Esophagus (tissue), 2 donors: ENCODE results near the gene UFC1. TPM values are rescaled to one million over a fixed set of nuclear protein-coding genes. Genes with fewer than 3 reads are reported as not detected.

ENCODE experiments used
- H3K27ac ChIP-seq, 2 donors: one replicate each; pipeline ENCODE4 v1.5.1; 2013; ENCODE audit warnings: low read depth in 2 of 2, mild to moderate bottlenecking in 2 of 2, inconsistent platforms in 1 of 2, low read length in 1 of 2, moderate library complexity in 1 of 2
- H3K27me3 ChIP-seq, 2 donors: one replicate each; pipeline ENCODE4 v1.6.1; 2013; ENCODE audit warnings: low read length in 2 of 2, control low read depth in 1 of 2, mild to moderate bottlenecking in 1 of 2; ENCODE audit not compliant: insufficient read depth in 2 of 2, control insufficient read depth in 1 of 2
- H3K36me3 ChIP-seq, 2 donors: one replicate each; pipeline ENCODE4 v1.6.1; 2013; ENCODE audit warnings: low read length in 1 of 2; ENCODE audit not compliant: control insufficient read depth in 2 of 2, insufficient read depth in 2 of 2
- H3K4me1 ChIP-seq, 2 donors: one replicate each; pipeline ENCODE4 v1.6.1; 2013; ENCODE audit warnings: low read length in 1 of 2; ENCODE audit not compliant: control insufficient read depth in 2 of 2, insufficient read depth in 2 of 2
- H3K4me3 ChIP-seq, 2 donors: one replicate each; pipeline ENCODE4 v1.5.1; 2013; ENCODE audit warnings: low read length in 2 of 2, mild to moderate bottlenecking in 2 of 2, low read depth in 1 of 2, moderate library complexity in 1 of 2
- H3K9me3 ChIP-seq, 2 donors: one replicate each; pipeline ENCODE4 v1.6.1; 2013; ENCODE audit warnings: mild to moderate bottlenecking in 2 of 2, low read depth in 1 of 2, low read length in 1 of 2, moderate library complexity in 1 of 2; ENCODE audit not compliant: control insufficient read depth in 2 of 2, insufficient read depth in 1 of 2
- WGBS, 2 donors: extraction: QIAGEN DNeasy Blood & Tissue Kit; methylation state at CpG; one replicate each; pipeline ENCODE4 v1.1.7; 2013; 5-methylcytosine and 5-hydroxymethylcytosine counted together
- polyA plus RNA-seq, 2 donors: library from polyadenylated mRNA; stranded (reverse); fragments of 200-250 nt; gene quantifications; one replicate each; pipeline ENCODE4 v1.2.3, GENCODE V29; 2013
- donor health status: healthy with polysubstance abuse.
- donor health status: Bipolar disorder and iron deficiency.

The UFC1 gene
- polyA plus RNA-seq, 2 donors: 94.3 to 132 TPM

DNA sequence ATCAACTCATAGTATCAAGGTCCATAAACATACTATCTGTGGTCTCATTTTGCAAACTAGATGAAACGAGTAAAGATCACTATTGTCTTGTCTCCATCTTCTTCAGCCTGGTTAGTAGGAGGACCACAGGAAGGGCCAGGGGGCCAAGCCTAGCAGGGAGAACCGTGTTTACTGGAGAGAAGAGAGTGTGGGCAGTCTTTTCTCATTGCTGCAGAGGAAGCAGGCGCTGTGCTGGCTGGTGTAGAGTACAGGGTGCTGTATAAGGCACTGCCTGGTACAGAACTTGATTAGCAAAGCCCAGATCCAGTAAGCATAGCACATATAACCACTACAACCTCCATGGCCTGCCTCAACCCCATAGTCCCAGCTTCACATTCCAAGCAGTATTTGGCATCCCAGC lies 33.5 kb downstream of the UFC1 start:
- H3K4me3 ChIP-seq: no peak overlapping the region
- no peaks in the 10 kb centered on the region for H3K9me3 ChIP-seq
- H3K4me1 ChIP-seq: no peaks in the 10 kb centered on the region
- H3K36me3 ChIP-seq: no peaks in the 10 kb centered on the region
- H3K27ac ChIP-seq: peak overlapping the region in 1 of 2 donors; percentile 6
- no peaks in the 10 kb centered on the region for H3K27me3 ChIP-seq
- WGBS, 2 donors: 71 to 74% methylated on average over 3 of the region's 3 CpGs

DNA sequence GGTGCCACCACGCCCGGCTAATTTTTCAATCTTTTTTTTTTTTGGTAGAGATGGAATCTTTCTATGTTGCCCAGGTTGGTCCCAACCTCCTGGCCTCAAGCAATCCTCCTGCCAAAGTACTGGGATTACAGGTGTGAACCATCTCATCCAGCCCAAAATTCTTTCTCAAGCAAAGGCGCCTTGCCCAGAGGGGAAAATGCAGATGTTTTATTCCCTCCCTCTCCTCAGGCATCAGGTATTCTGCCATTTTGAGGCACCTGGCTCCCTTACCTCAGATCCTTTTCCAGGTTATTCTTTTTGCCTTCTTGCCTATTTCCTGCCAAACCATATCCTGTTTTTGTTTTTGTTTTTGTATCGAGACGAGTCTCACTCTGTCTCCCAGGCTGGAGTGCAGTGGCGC lies 34.6 kb downstream of the UFC1 start:
- 70 to 71% methylated on average over 6 of the region's 6 CpGs for WGBS, 2 donors
- Histone ChIP-seq H3K27ac (no peak overlapping the region), H3K4me3 (no peak overlapping the region), H3K4me1 (peaks cover 0 to 3% of the 10 kb centered on the region in 2 donors), H3K36me3 (peaks cover 0 to 3% of the 10 kb centered on the region in 2 donors), H3K27me3 (no peaks in the 10 kb centered on the region), H3K9me3 (no peaks in the 10 kb centered on the region)

DNA sequence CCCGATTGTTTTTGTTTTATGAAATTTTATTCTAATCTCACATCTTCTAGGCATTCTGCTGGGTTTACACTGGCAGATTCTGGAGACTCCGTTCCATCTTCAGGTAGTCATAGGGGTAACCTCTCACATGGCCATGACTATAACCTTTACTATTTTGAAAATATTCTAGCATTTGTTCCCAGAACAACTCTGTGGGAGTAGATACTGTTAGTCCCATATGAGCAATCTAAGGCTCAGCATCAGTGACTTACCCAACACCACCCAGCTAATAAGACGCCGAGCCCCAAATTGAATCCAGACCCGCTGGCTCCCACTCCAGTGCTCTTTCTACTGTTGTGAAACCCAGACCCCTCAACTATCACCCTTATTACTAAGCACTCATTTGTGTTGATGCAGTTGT lies 35.3 kb downstream of the UFC1 start:
- Histone ChIP-seq H3K4me3 (no peak overlapping the region), H3K9me3 (no peaks in the 10 kb centered on the region), H3K27ac (no peak overlapping the region), H3K4me1 (peaks cover 0 to 3% of the 10 kb centered on the region in 2 donors), H3K27me3 (no peaks in the 10 kb centered on the region), H3K36me3 (peaks cover 0 to 5% of the 10 kb centered on the region in 2 donors)
- WGBS, 2 donors: 90 to 91% methylated on average over 5 of the region's 5 CpGs

DNA sequence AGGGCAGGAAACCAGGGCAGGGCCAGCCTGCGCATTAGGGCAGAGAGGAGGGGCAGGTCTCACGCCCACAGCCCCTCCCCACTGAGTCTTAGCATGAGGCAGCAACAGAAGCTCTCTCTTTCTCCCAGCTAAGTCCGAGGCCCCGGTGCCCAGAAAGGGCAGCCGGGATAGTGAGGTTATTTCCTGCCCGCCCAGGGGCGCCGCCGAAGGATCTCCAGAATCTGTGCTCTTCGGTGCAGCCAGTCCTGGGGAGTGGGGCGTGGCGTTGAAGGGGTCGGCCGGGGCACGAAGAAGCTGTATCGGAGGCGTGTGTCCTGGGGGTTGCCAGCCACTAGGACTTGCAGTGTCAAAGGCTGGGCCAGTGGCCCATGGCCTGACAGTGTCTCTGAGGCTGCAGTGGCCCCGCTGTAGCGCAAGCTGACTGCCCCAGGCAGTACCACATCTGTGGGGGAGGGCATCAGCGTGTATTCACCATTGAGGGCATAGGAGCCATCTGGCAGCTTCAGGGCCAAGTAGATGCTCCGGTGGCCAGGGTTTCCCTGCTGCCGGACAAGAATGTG lies 37.3 kb downstream of the UFC1 start:
- H3K9me3 ChIP-seq: no peaks in the 10 kb centered on the region
- 69 to 77% methylated on average over 22 of the region's 22 CpGs for WGBS, 2 donors
- no peaks in the 10 kb centered on the region for H3K27me3 ChIP-seq
- no peak overlapping the region for H3K27ac ChIP-seq
- peaks cover 3% of the 10 kb centered on the region in 2 donors for H3K4me1 ChIP-seq
- peaks cover 0 to 5% of the 10 kb centered on the region in 2 donors for H3K36me3 ChIP-seq
- H3K4me3 ChIP-seq: no peak overlapping the region

DNA sequence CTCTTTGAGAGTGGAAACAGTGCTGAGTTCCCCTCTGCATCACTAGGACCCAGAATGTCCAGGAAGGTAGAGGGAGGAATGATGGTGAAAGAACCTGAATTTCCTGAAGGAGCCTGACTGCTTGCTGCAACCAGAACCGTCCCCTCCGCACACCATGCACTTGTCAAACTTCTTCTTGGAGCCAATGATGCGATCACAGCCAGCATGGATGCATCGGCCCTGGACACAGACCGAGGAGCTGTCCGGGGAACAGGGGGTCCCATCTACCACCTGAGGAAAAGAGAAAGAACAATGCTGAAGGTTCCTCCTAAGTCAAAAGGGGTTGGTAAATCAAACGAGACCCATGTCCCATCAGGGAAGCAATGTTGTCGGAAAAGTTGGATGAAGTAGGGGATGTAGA lies 38.2 kb downstream of the UFC1 start:
- Histone ChIP-seq H3K4me1 (peaks cover 3% of the 10 kb centered on the region in 2 donors), H3K27me3 (no peaks in the 10 kb centered on the region), H3K4me3 (no peak overlapping the region), H3K9me3 (no peaks in the 10 kb centered on the region), H3K36me3 (peaks cover 0 to 5% of the 10 kb centered on the region in 2 donors), H3K27ac (no peak overlapping the region)
- WGBS, 2 donors: 69 to 76% methylated on average over 8 of the region's 8 CpGs

DNA sequence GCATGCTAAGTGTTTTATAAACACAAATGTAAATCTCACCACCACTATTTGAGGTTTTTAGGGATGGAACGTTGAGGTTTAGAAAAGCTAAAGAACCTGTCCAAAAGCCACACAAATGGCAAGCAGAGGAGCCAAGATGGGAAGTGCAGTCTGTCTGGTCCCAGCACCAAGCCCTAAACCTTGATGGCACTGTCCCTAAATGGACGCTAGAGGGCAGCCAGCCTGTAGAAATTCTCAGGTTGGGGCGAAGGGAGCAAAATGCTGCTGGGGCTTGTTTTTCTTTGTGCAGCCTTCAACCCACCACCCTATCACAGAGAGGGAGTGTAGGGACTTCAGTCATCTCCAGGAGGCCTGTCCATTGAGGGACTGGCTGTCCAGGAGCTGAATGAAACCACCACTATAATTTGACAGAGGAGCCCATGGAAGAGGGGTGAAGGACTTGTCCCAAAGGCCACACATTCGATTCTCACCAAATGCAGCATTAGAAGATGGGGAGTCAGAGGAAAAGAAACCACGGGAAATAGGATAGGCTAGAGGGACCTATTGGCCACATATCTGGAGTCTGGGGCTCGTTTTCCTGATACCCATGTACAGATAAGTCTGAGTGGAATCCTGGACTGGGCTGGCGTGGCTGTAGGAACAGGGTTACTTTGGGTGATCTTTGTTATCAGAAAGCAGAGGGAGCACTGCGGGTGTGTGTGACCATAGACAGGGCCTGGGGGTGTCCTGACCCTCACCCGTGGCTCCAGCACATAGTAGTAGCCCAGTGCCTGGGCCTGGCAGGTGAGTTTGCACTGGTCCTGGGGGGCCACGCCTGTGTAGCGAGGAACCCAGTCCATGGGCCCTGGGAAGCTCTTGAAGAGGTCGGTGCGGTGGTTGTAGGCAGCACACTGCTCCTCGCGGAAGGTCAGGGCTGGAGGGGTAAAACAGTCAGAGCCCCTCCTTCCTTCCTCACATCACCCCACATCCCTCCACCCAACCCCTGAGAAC lies 39.0 kb downstream of the UFC1 start:
- Histone ChIP-seq H3K27ac (no peak overlapping the region), H3K4me1 (peaks cover 3% of the 10 kb centered on the region in 2 donors), H3K9me3 (no peaks in the 10 kb centered on the region), H3K4me3 (no peak overlapping the region), H3K27me3 (no peaks in the 10 kb centered on the region), H3K36me3 (peaks cover 0 to 5% of the 10 kb centered on the region in 2 donors)
- 52 to 60% methylated on average over 15 of the region's 15 CpGs for WGBS, 2 donors

DNA sequence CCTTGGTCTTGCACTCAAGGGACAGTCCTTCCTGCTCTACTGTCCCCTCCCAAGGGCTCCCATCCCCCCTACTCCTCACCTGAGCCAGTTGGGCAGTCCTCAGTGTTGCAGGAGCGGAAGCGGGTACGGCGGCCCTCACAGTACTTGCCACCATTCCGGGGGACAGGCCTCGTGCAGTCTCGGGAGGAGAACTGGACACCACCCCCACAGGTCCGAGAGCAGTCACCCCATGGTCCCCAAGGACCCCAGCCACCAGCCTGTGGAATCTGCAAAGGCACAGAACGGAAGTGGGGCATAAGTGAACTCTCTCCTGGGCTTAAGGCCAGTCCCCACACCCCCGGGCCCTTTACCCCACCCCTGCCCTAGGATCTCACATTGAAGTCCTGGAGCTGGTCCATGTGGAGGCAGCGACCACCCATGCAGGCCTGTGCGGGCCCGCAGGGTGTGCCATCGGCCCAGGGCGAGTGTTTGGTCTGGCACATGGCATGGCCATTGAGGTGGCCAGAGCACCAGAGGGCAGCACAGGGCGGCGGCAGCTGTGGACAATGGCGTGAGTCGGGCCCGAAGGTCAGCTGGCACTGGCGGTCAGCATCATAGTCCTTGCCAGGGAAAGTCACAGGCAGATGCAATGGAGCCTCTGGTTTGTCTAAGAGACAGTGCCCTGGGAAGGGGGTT lies 39.9 kb downstream of the UFC1 start:
- WGBS, 2 donors: 72 to 76% methylated on average over 21 of the region's 21 CpGs
- Histone ChIP-seq H3K36me3 (peaks cover 0 to 5% of the 10 kb centered on the region in 2 donors), H3K4me1 (peaks cover 3 to 13% of the 10 kb centered on the region in 2 donors), H3K9me3 (no peaks in the 10 kb centered on the region), H3K4me3 (no peak overlapping the region), H3K27me3 (no peaks in the 10 kb centered on the region), H3K27ac (no peak overlapping the region)

DNA sequence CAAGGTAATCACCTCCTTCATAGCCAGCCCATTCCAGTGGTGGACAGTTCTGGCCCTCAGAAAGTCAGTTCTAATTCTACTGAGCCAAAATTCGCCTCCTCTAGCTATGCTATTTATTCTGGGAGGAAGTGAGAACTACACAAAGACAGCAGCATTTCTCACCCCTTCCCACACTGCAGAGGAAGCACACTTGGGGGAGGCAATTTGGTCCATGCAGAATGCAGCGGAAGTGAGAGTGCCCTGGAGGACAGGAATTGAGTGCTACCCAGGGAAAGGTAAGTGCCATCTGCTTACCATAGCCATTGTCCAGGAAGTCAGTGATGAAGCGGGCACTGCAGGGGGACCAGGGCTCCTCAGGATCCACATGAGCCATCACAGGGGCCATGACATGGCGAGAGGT lies 41.4 kb downstream of the UFC1 start:
- Histone ChIP-seq H3K4me1 (peaks cover 3 to 15% of the 10 kb centered on the region in 2 donors), H3K9me3 (no peaks in the 10 kb centered on the region), H3K27ac (no peak overlapping the region), H3K36me3 (peaks cover 0 to 5% of the 10 kb centered on the region in 2 donors), H3K27me3 (no peaks in the 10 kb centered on the region), H3K4me3 (no peak overlapping the region)
- 72 to 85% methylated on average over 4 of the region's 4 CpGs for WGBS, 2 donors

DNA sequence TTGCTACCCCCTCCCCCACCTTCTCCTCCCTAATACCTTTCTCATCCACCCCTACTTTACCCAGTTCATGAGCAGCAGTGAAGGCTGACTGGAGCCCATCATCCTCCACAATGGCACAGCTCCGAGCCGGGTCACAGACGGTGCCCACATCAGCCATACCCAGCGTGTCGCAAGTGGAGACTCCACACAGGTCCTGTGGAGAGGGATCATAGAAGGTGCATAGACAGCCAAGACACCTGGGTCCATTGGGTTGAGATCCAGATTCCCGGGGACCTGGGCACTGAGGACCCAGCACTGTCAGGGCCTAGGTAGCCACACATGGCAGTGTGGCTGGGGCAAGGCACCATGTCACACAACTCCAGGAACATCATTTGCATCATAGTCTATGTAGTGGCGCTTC lies 42.3 kb downstream of the UFC1 start:
- no peak overlapping the region for H3K4me3 ChIP-seq
- peaks cover 0 to 5% of the 10 kb centered on the region in 2 donors for H3K36me3 ChIP-seq
- WGBS, 2 donors: 89 to 93% methylated on average over 7 of the region's 7 CpGs
- no peaks in the 10 kb centered on the region for H3K27me3 ChIP-seq
- no peak overlapping the region for H3K27ac ChIP-seq
- H3K4me1 ChIP-seq: peaks cover 4 to 24% of the 10 kb centered on the region in 2 donors
- H3K9me3 ChIP-seq: no peaks in the 10 kb centered on the region
